SK-N-SH treated with all-trans-retinoic acid at 6 μM for 48 hours (cell line): ENCODE data around the gene TMEM132D.

Experiments
- ATAC-seq: fragments of 200-7000 bp; cut with Tn5 transposase; 3 replicates; pipeline ENCODE4 v1.9.1; 2020; ENCODE audit warnings: mild to moderate bottlenecking, moderate library complexity
- ARNTL ChIP-seq: fragments of 450-650 bp; formaldehyde crosslinking; IDR thresholded peaks from 2 replicates; pipeline ENCODE4 v1.5.0; 2020; ENCODE audit warnings: low read depth, mild to moderate bottlenecking, moderate library complexity, borderline replicate concordance
- BACH2 ChIP-seq: fragments of 250-450 bp; sonication (Bioruptor Pico); IDR thresholded peaks from 2 replicates; pipeline ENCODE4 v1.9.0; 2021; ENCODE audit warnings: mild to moderate bottlenecking, borderline replicate concordance
- ESRRG ChIP-seq: fragments of 250-450 bp; sonication (Bioruptor Pico); IDR thresholded peaks from 2 replicates; pipeline ENCODE4 v1.6.1; 2021; ENCODE audit warnings: mild to moderate bottlenecking
- GLIS3 ChIP-seq: fragments of 250-450 bp; sonication (Bioruptor Pico); IDR thresholded peaks from 2 replicates; pipeline ENCODE4 v1.5.0; 2020; ENCODE audit warnings: mild to moderate bottlenecking, moderate library complexity
- ISL1 ChIP-seq: fragments of 250-450 bp; sonication (Bioruptor Pico); IDR thresholded peaks from 2 replicates; pipeline ENCODE4 v2.1.2; 2022; ENCODE audit warnings: mild to moderate bottlenecking, moderate library complexity
- OSR1 ChIP-seq: fragments of 250-450 bp; sonication (Bioruptor Pico); IDR thresholded peaks from 2 replicates; pipeline ENCODE4 v1.8.0; 2022; ENCODE audit warnings: moderate library complexity, mild to moderate bottlenecking, inconsistent platforms
- PPARA ChIP-seq: fragments of 250-450 bp; sonication (Bioruptor Pico); IDR thresholded peaks from 2 replicates; pipeline ENCODE4 v1.5.0; 2020; ENCODE audit warnings: mild to moderate bottlenecking, borderline replicate concordance
- RARB ChIP-seq: fragments of 250-450 bp; sonication (Bioruptor Pico); IDR thresholded peaks from 2 replicates; pipeline ENCODE4 v1.8.0; 2021; ENCODE audit warnings: mild to moderate bottlenecking, moderate library complexity
- SNAI2 ChIP-seq: fragments of 250-450 bp; sonication (Bioruptor Pico); IDR thresholded peaks from 2 replicates; pipeline ENCODE4 v1.5.0; 2020; ENCODE audit warnings: mild to moderate bottlenecking, moderate library complexity
- TCF4 ChIP-seq: fragments of 250-450 bp; sonication (Bioruptor Pico); IDR thresholded peaks from 2 replicates; pipeline ENCODE4 v1.8.0; 2021; ENCODE audit warnings: mild to moderate bottlenecking, moderate library complexity, borderline replicate concordance
- TOX ChIP-seq: fragments of 250-450 bp; sonication (Bioruptor Pico); IDR thresholded peaks from 2 replicates; pipeline ENCODE4 v1.8.0; 2021; ENCODE audit warnings: mild to moderate bottlenecking, moderate library complexity, borderline replicate concordance
- ZFP3 ChIP-seq: fragments of 250-450 bp; sonication (Bioruptor Pico); IDR thresholded peaks from 2 replicates; pipeline ENCODE4 v1.5.0; 2020; ENCODE audit warnings: mild to moderate bottlenecking, moderate library complexity
- ZFP30 ChIP-seq: fragments of 450-650 bp; formaldehyde crosslinking; IDR thresholded peaks from 2 replicates; pipeline ENCODE4 v1.5.0; 2022; ENCODE audit warnings: mild to moderate bottlenecking, moderate library complexity
- ZNF70 ChIP-seq: fragments of 450-650 bp; formaldehyde crosslinking; IDR thresholded peaks from 2 replicates; pipeline ENCODE4 v1.5.0; 2020; ENCODE audit warnings: mild to moderate bottlenecking, moderate library complexity
- ZNF8 ChIP-seq: fragments of 450-650 bp; formaldehyde crosslinking; IDR thresholded peaks from 2 replicates; pipeline ENCODE4 v1.5.0; 2020; ENCODE audit warnings: mild to moderate bottlenecking, moderate library complexity
- TF ChIP-seq, protein P1 (sequence below): fragments of 250-450 bp; sonication (Bioruptor Pico); IDR thresholded peaks from 2 replicates; pipeline ENCODE4 v1.5.1; 2021; ENCODE audit warnings: mild to moderate bottlenecking, moderate library complexity
- TF ChIP-seq, protein P2 (sequence below): fragments of 250-450 bp; sonication (Bioruptor Pico); IDR thresholded peaks from 2 replicates; pipeline ENCODE4 v1.5.0; 2020; ENCODE audit warnings: mild to moderate bottlenecking, moderate library complexity
- TF ChIP-seq, protein P3 (sequence below): fragments of 250-450 bp; sonication (Bioruptor Pico); IDR thresholded peaks from 2 replicates; pipeline ENCODE4 v1.8.0; 2021; ENCODE audit warnings: low read depth, mild to moderate bottlenecking, moderate library complexity, borderline replicate concordance
- TF ChIP-seq, protein P4 (sequence below): fragments of 250-450 bp; sonication (Bioruptor Pico); IDR thresholded peaks from 2 replicates; pipeline ENCODE4 v1.8.0; 2020; ENCODE audit warnings: mild to moderate bottlenecking, moderate library complexity, borderline replicate concordance
- TF ChIP-seq, protein P5 (sequence below): fragments of 250-450 bp; sonication (Bioruptor Pico); IDR thresholded peaks from 2 replicates; pipeline ENCODE4 v1.5.1; 2020; ENCODE audit warnings: low read depth, mild to moderate bottlenecking, moderate library complexity

The TMEM132D gene

DNA sequence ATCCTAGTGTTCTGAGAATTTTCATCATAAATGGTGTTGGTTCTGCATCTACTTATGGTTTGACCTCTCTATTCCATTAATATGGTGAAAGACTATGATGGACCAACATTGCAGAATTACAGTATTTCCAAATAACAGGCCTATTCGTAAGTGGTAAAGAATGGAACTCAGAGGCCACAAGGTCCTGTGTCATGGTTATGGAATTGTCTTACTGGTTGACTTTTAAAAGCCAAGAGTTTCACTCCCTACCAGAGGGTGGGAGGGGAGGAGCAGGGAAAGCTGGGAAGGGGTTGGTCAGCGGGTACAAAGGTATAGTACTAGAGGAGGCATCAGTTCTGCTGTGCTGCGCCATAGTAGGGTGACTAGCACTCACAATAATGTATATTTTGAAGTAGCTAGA lies 153.4 kb downstream of the TMEM132D start (continued):
- TF ChIP-seq, protein P1, sequence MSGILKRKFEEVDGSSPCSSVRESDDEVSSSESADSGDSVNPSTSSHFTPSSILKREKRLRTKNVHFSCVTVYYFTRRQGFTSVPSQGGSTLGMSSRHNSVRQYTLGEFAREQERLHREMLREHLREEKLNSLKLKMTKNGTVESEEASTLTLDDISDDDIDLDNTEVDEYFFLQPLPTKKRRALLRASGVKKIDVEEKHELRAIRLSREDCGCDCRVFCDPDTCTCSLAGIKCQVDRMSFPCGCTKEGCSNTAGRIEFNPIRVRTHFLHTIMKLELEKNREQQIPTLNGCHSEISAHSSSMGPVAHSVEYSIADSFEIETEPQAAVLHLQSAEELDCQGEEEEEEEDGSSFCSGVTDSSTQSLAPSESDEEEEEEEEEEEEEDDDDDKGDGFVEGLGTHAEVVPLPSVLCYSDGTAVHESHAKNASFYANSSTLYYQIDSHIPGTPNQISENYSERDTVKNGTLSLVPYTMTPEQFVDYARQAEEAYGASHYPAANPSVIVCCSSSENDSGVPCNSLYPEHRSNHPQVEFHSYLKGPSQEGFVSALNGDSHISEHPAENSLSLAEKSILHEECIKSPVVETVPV (CRISPR knock-in tag) = no peak
- TF ChIP-seq RARB = no peak
- TF ChIP-seq ZFP30 (CRISPR knock-in tag) = no peak
- TF ChIP-seq SNAI2 (CRISPR knock-in tag) = no peak
- no peak for TF ChIP-seq ARNTL (CRISPR knock-in tag)
- TF ChIP-seq GLIS3 (CRISPR knock-in tag) = no peak
- TF ChIP-seq ISL1 (CRISPR knock-in tag) = no peak
- TF ChIP-seq, all 23 proteins: peak for 0

DNA sequence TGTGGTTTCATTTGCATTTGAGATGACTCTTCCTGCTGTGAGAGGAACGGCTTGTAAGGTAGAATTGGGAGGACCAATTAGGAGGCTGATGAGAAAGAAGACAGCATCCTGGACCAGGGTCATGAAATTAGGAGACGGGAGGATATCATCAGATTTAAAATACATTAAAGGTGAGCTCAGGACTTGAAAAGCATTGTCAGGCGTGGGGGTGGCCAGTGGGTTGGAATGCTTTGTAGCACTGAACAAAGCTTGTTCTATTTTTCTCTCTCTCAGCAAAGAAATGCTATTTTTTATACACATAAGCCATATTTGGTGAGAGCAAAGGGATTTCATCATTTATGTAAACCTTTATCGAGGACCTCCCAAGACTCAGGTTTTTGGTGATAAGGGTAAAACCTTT lies 157.5 kb downstream of the TMEM132D start:
- TF ChIP-seq PPARA (CRISPR knock-in tag) = no peak
- TF ChIP-seq ZNF8 = no peak
- TF ChIP-seq, protein P1 (CRISPR knock-in tag) = no peak
- TF ChIP-seq, protein P2, sequence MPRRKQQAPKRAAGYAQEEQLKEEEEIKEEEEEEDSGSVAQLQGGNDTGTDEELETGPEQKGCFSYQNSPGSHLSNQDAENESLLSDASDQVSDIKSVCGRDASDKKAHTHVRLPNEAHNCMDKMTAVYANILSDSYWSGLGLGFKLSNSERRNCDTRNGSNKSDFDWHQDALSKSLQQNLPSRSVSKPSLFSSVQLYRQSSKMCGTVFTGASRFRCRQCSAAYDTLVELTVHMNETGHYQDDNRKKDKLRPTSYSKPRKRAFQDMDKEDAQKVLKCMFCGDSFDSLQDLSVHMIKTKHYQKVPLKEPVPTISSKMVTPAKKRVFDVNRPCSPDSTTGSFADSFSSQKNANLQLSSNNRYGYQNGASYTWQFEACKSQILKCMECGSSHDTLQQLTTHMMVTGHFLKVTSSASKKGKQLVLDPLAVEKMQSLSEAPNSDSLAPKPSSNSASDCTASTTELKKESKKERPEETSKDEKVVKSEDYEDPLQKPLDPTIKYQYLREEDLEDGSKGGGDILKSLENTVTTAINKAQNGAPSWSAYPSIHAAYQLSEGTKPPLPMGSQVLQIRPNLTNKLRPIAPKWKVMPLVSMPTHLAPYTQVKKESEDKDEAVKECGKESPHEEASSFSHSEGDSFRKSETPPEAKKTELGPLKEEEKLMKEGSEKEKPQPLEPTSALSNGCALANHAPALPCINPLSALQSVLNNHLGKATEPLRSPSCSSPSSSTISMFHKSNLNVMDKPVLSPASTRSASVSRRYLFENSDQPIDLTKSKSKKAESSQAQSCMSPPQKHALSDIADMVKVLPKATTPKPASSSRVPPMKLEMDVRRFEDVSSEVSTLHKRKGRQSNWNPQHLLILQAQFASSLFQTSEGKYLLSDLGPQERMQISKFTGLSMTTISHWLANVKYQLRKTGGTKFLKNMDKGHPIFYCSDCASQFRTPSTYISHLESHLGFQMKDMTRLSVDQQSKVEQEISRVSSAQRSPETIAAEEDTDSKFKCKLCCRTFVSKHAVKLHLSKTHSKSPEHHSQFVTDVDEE (CRISPR knock-in tag) = no peak
- no peak for TF ChIP-seq ZNF70
- no peak for TF ChIP-seq SNAI2 (CRISPR knock-in tag)
- TF ChIP-seq, protein P3, sequence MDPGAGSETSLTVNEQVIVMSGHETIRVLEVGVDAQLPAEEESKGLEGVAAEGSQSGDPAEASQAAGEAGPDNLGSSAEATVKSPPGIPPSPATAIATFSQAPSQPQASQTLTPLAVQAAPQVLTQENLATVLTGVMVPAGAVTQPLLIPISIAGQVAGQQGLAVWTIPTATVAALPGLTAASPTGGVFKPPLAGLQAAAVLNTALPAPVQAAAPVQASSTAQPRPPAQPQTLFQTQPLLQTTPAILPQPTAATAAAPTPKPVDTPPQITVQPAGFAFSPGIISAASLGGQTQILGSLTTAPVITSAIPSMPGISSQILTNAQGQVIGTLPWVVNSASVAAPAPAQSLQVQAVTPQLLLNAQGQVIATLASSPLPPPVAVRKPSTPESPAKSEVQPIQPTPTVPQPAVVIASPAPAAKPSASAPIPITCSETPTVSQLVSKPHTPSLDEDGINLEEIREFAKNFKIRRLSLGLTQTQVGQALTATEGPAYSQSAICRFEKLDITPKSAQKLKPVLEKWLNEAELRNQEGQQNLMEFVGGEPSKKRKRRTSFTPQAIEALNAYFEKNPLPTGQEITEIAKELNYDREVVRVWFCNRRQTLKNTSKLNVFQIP (CRISPR knock-in tag) = no peak
- TF ChIP-seq, protein P4, sequence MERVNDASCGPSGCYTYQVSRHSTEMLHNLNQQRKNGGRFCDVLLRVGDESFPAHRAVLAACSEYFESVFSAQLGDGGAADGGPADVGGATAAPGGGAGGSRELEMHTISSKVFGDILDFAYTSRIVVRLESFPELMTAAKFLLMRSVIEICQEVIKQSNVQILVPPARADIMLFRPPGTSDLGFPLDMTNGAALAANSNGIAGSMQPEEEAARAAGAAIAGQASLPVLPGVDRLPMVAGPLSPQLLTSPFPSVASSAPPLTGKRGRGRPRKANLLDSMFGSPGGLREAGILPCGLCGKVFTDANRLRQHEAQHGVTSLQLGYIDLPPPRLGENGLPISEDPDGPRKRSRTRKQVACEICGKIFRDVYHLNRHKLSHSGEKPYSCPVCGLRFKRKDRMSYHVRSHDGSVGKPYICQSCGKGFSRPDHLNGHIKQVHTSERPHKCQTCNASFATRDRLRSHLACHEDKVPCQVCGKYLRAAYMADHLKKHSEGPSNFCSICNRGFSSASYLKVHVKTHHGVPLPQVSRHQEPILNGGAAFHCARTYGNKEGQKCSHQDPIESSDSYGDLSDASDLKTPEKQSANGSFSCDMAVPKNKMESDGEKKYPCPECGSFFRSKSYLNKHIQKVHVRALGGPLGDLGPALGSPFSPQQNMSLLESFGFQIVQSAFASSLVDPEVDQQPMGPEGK = no peak
- no peak for TF ChIP-seq ISL1 (CRISPR knock-in tag)
- no peak for TF ChIP-seq ZFP30 (CRISPR knock-in tag)
- TF ChIP-seq OSR1 = no peak
- no peak for TF ChIP-seq TOX (CRISPR knock-in tag)
- ATAC-seq = no peak

DNA sequence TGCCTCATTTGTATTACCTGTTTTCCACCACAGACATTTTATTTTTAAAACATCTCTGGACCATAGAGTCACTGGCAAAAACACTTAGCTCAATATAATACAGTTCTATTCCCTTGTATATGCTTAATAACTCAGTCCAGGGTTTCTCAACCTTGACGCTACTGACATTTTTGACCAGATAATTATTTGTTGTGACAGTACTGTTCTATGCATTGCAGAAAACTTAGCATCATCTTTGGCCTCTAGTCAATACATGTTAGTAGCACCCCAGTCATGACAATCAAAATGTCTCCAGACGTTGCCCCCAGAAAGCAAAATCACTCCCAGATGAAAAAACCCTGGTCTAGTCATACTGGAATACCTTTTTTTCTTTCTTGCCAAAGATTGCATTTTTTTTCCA lies 174.7 kb downstream of the TMEM132D start:
- TF ChIP-seq ARNTL (CRISPR knock-in tag) (no peak), ZNF8 (no peak), TCF4 (CRISPR knock-in tag) (no peak), ISL1 (CRISPR knock-in tag) (no peak)
- no peak for ATAC-seq

DNA sequence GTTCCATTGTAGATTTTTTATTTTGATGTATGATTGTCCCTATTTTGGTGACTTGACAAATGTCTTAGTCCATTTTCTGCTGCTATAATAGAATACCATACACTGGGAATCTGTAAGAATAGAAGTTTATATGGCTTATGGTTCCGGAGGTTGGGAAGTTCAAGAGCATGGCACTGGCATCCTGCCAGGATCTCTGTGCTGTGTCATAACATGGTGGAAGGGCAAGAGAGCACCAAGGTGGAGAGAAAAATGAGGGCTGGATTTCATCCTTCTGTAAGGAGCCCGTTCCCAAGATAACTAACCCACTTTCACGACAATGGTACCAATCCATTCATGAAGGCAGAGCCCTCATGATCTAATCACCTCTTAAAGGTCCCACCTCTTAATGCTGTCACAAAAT lies 176.7 kb downstream of the TMEM132D start:
- TF ChIP-seq GLIS3 (CRISPR knock-in tag) = no peak
- TF ChIP-seq, protein P4 = no peak
- TF ChIP-seq ZFP30 (CRISPR knock-in tag) = no peak
- TF ChIP-seq, protein P1 (CRISPR knock-in tag) = no peak
- TF ChIP-seq BACH2 = no peak
- TF ChIP-seq, protein P5, sequence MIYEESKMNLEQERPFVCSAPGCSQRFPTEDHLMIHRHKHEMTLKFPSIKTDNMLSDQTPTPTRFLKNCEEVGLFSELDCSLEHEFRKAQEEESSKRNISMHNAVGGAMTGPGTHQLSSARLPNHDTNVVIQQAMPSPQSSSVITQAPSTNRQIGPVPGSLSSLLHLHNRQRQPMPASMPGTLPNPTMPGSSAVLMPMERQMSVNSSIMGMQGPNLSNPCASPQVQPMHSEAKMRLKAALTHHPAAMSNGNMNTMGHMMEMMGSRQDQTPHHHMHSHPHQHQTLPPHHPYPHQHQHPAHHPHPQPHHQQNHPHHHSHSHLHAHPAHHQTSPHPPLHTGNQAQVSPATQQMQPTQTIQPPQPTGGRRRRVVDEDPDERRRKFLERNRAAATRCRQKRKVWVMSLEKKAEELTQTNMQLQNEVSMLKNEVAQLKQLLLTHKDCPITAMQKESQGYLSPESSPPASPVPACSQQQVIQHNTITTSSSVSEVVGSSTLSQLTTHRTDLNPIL (CRISPR knock-in tag) = no peak
- TF ChIP-seq TCF4 (CRISPR knock-in tag) = no peak
- TF ChIP-seq ARNTL (CRISPR knock-in tag) = no peak
- no peak for TF ChIP-seq ZFP3
- no peak for TF ChIP-seq ESRRG (CRISPR knock-in tag)
- no peak for ATAC-seq
